AG08396 (cell line): ENCODE data around the gene ANKRD37.

ENCODE experiments used
- DNase-seq: peaks from one replicate; pipeline ENCODE4 v3.0.0; 2012; ENCODE audit warnings: low spot score, mixed read lengths

Gene ANKRD37

GRCh38 chr4:185421366-185422124, 24.9 kb downstream of the ANKRD37 start:
- peak; percentile 20 for DNase-seq

- no peak for DNase-seq
Observed at GRCh38 chr4:185424905-185425646, 28.4 kb downstream of the ANKRD37 start.

GRCh38 chr4:185425647-185426352, 29.2 kb downstream of the ANKRD37 start, which contains the start of gene UFSP2:
Gene UFSP2 (minus strand): TSS chr4:185425964. CDS start chr4:185425868, 96 bp downstream.
- DNase-seq: peak; percentile 93

GRCh38 chr4:185426960-185427688, 30.5 kb downstream of the ANKRD37 start:
- peak; percentile 3 for DNase-seq

GRCh38 chr4:185429660-185430059, 33.0 kb downstream of the ANKRD37 start:
- DNase-seq: no peak

GRCh38 chr4:185435466-185435865, 38.8 kb downstream of the ANKRD37 start:
- DNase-seq: no peak

GRCh38 chr4:185437809-185438208, 41.2 kb downstream of the ANKRD37 start:
- no peak for DNase-seq

- no peak for DNase-seq
Observed at GRCh38 chr4:185441479-185441878, 44.8 kb downstream of the ANKRD37 start.

- no peak for DNase-seq
Observed at GRCh38 chr4:185445209-185445608, 48.6 kb downstream of the ANKRD37 start.
